Measurements from ENCODE around the gene PROCR. TPM values are rescaled to one million over a fixed set of nuclear protein-coding genes. Genes with fewer than 3 reads are reported as not detected.

Gene PROCR
- total RNA-seq, 1 experiment from 2014 or later = 55.7 TPM

DNA sequence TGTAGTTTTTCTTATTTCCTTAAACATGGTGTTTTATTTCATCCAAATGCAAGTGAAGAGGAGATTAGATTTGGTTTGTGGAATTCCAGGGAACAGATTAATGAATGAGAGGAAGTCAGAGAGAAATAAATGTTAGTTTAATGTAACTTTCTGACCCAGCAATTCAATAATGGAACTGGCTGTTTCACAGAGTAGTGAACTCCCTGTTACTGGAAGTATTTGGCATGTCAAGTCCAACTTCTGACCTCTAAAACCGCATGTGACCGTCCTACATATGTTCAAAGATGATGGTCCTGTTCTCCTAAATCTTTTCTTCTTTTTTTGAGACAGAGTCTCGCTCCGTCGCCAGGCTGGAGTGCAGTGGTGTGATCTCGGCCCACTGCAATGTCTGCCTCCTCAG lies 18.7 kb downstream of the PROCR start:
- H3K9me2 ChIP-seq (replicated peaks; ENCODE audit: low read length) = no peaks in the 10 kb centered on the region
- no peak overlapping the region for H3K4me2 ChIP-seq (ENCODE audit: low read length)
- no peak overlapping the region for H3K4me3 ChIP-seq (ENCODE audit: low read length)
- CTCF ChIA-PET = no interaction called here
- intact Hi-C loops (cut with micrococcal nuclease) = no loop called here
- H3K9me3 ChIP-seq (ENCODE audit: low read length) = no peaks in the 10 kb centered on the region
- H2AFZ ChIP-seq (ENCODE audit: low read length) = no peak overlapping the region
- TF ChIP-seq EZH2 (IDR thresholded peaks at IDR 0.05; ENCODE audit: low read length, unreplicated experiment) (no peak), EZH2phosphoT487 (IDR thresholded peaks at IDR 0.05; ENCODE audit: borderline replicate concordance, low read length) (no peak)
- TF ChIP-seq, protein P1, sequence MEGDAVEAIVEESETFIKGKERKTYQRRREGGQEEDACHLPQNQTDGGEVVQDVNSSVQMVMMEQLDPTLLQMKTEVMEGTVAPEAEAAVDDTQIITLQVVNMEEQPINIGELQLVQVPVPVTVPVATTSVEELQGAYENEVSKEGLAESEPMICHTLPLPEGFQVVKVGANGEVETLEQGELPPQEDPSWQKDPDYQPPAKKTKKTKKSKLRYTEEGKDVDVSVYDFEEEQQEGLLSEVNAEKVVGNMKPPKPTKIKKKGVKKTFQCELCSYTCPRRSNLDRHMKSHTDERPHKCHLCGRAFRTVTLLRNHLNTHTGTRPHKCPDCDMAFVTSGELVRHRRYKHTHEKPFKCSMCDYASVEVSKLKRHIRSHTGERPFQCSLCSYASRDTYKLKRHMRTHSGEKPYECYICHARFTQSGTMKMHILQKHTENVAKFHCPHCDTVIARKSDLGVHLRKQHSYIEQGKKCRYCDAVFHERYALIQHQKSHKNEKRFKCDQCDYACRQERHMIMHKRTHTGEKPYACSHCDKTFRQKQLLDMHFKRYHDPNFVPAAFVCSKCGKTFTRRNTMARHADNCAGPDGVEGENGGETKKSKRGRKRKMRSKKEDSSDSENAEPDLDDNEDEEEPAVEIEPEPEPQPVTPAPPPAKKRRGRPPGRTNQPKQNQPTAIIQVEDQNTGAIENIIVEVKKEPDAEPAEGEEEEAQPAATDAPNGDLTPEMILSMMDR (conservative IDR thresholded peaks at IDR 0.05; ENCODE audit: low read depth, low read length) = no peak
- POLR2A ChIA-PET (ENCODE audit: unreplicated experiment) = no interaction called here
- H3K4me1 ChIP-seq (ENCODE audit: insufficient read depth, low read length) = peaks cover 27% of the 10 kb centered on the region
- DNase-seq = no peak
- no peaks in the 10 kb centered on the region for H3F3A ChIP-seq (ENCODE audit: low read length, unreplicated experiment)
- no peaks in the 10 kb centered on the region for H3K36me3 ChIP-seq (ENCODE audit: low read depth, low read length)
- BruUV-seq (replicated peaks) = no TSS peak
- no peak overlapping the region for H3K9ac ChIP-seq (ENCODE audit: low read length)
- H3K27me3 ChIP-seq (ENCODE audit: low read length) = no peaks in the 10 kb centered on the region
- no peaks in the 10 kb centered on the region for H4K20me1 ChIP-seq (ENCODE audit: low read length)
- no peak for ATAC-seq
- H3K79me2 ChIP-seq (ENCODE audit: low read length) = no peaks in the 10 kb centered on the region
- H3K27ac ChIP-seq (ENCODE audit: low read length) = no peak overlapping the region

DNA sequence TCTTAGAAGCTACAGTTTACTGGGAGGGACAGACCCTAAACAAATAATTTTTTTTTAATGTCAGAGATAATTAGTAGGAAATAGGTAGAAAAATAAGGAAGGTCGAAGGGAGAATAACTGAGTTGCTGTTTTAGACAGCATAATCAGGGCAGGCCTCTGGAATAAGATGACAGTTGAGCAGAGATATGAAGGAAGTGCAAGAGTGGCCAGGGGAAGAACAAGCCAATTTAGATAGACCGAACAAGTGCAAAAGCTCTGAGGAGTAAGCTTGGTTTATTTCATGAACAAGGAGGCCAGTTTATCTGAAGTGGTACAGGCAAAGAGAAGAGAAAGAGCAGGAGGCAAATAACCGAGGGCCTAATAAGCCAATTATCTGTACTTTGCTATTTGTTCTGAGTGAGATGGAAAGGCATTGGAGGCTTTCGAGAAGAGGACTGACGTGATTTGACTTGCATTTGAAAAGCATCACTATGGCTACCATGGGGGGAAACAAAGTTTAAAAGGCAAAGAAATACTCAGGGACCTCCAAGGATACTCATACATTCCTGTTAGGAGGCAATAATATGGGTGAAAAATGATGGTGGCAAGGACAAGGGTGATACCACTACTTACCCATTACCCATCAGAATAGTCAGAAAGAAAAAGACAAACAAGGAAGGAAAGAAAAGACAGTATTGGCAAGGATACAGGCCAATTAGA lies 19.7 kb downstream of the PROCR start:
- H3K36me3 ChIP-seq (ENCODE audit: low read depth, low read length) = no peaks in the 10 kb centered on the region
- peak overlapping the region; percentile 23 for H3K4me2 ChIP-seq (ENCODE audit: low read length)
- no peak for DNase-seq
- no peaks in the 10 kb centered on the region for H3K27me3 ChIP-seq (ENCODE audit: low read length)
- no peaks in the 10 kb centered on the region for H3K79me2 ChIP-seq (ENCODE audit: low read length)
- ChIA-PET CTCF (no interaction called here), POLR2A (ENCODE audit: unreplicated experiment) (no interaction called here)
- no peaks in the 10 kb centered on the region for H3F3A ChIP-seq (ENCODE audit: low read length, unreplicated experiment)
- TF ChIP-seq, protein P1 (conservative IDR thresholded peaks at IDR 0.05; ENCODE audit: low read depth, low read length) = no peak
- TF ChIP-seq EZH2phosphoT487 (IDR thresholded peaks at IDR 0.05; ENCODE audit: borderline replicate concordance, low read length) (no peak), EZH2 (IDR thresholded peaks at IDR 0.05; ENCODE audit: low read length, unreplicated experiment) (no peak)
- no peak overlapping the region for H3K4me3 ChIP-seq (ENCODE audit: low read length)
- peak overlapping the region; percentile 18; the same call in 1 of the 2 replicates for H3K27ac ChIP-seq (ENCODE audit: low read length)
- H3K9me2 ChIP-seq (replicated peaks; ENCODE audit: low read length) = no peaks in the 10 kb centered on the region
- H4K20me1 ChIP-seq (ENCODE audit: low read length) = no peaks in the 10 kb centered on the region
- no peak overlapping the region for H3K9ac ChIP-seq (ENCODE audit: low read length)
- peaks cover 6% of the 10 kb centered on the region for H3K9me3 ChIP-seq (ENCODE audit: low read length)
- intact Hi-C loops (cut with micrococcal nuclease) = loop anchor here (1.0 kb wide), 1 partner anchor 44 kb away; the partner anchor contains the start of gene EDEM2
- H3K4me1 ChIP-seq (ENCODE audit: insufficient read depth, low read length) = peaks cover 27% of the 10 kb centered on the region
- no peak for ATAC-seq
- no TSS peak for BruUV-seq (replicated peaks)
- no peak overlapping the region for H2AFZ ChIP-seq (ENCODE audit: low read length)
